ENCODE results near the gene TMOD3.

DNA sequence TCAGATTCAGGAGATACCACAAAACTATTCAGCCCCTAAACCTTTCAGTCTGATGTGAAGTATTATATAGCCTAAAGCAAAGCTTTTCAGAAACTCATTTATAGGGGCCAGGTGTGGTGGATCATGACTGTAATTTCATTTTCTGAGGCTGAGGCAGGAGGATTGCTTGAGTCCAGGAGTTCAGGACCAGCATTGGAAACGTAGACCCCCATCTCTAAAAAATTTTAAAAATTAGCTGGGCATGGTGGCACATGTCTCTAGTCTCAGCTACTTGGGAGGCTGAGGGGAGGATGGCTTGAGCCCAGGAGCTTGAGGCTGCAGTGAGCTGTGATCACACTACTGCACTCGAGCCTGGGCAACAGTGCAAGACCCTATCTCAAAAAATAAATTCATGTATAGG, 60.0 kb downstream of the TMOD3 start:
- TF ChIP-seq GATA3 (IDR thresholded peaks at IDR 0.05; ENCODE audit: low read depth, low read length) (no peak), GATA2 (IDR thresholded peaks at IDR 0.05; ENCODE audit: low read depth, low read length) (no peak)

All from SH-SY5Y (cell line).